Glutamatergic neuron (in vitro differentiated cells): ENCODE data around the gene BCL7C. TPM values are rescaled to one million over a fixed set of nuclear protein-coding genes. Genes with fewer than 3 reads are reported as not detected.

Experiments used
- DNase-seq: peaks from one replicate; pipeline ENCODE4 v3.0.0; 2022
- H3K27ac Mint-ChIP-seq: one replicate; pipeline ENCODE4 v1.8.0; 2020; ENCODE audit warnings: mild to moderate bottlenecking, mixed read lengths, inconsistent platforms; ENCODE audit not compliant: unreplicated experiment
- H3K27me3 Mint-ChIP-seq: one replicate; pipeline ENCODE4 v1.8.0; 2020; ENCODE audit warnings: mild to moderate bottlenecking, moderate library complexity, mixed read lengths, inconsistent platforms; ENCODE audit not compliant: unreplicated experiment
- H3K36me3 Mint-ChIP-seq: one replicate; pipeline ENCODE4 v1.8.0; 2020; ENCODE audit warnings: mild to moderate bottlenecking, mixed read lengths, inconsistent platforms; ENCODE audit not compliant: unreplicated experiment
- H3K4me1 Mint-ChIP-seq: one replicate; pipeline ENCODE4 v1.8.0; 2020; ENCODE audit warnings: mild to moderate bottlenecking, low read depth, mixed read lengths, inconsistent platforms; ENCODE audit not compliant: unreplicated experiment
- H3K4me3 Mint-ChIP-seq: one replicate; pipeline ENCODE4 v1.8.0; 2020; ENCODE audit warnings: mild to moderate bottlenecking, mixed read lengths, inconsistent platforms; ENCODE audit not compliant: unreplicated experiment
- H3K9me3 Mint-ChIP-seq: one replicate; pipeline ENCODE4 v1.8.0; 2020; ENCODE audit warnings: mild to moderate bottlenecking, moderate library complexity, mixed read lengths, inconsistent platforms; ENCODE audit not compliant: unreplicated experiment
- CTCF ChIP-seq: fragments of 200-600 bp; sonication (generic); IDR thresholded peaks from one replicate; pipeline ENCODE4 v1.5.0; 2021; ENCODE audit not compliant: partially characterized antibody, unreplicated experiment
- total RNA-seq: library from RNA; stranded (reverse); fragmentation: NEBNext Ultra II Directional; extraction: Animal tissue kit (Norgen Biotek cat#: 25700); gene quantifications from one replicate; pipeline ENCODE4 v1.2.1, GENCODE V29; 2021; ENCODE audit not compliant: unreplicated experiment

BCL7C gene
- total RNA-seq, 1 donor from 2014 or later: 24.0 TPM

- H3K9me3 Mint-ChIP-seq: peaks cover 4% of the 10 kb centered on the region
- H3K4me3 Mint-ChIP-seq: no peak overlapping the region
- TF ChIP-seq CTCF: peak; percentile 66
- H3K4me1 Mint-ChIP-seq: no peaks in the 10 kb centered on the region
- peaks cover 5% of the 10 kb centered on the region for H3K27me3 Mint-ChIP-seq
- H3K36me3 Mint-ChIP-seq: peaks cover 5% of the 10 kb centered on the region
- peak; percentile 62 for DNase-seq
- H3K27ac Mint-ChIP-seq: no peak overlapping the region
These were observed 49.0 kb downstream of the BCL7C start for GRCh38 chr16:30844671-30845449.

GRCh38 chr16:30844346-30844670, 49.6 kb downstream of the BCL7C start:
- Mint-ChIP-seq H3K36me3 (peaks cover 5% of the 10 kb centered on the region), H3K27me3 (peaks cover 5% of the 10 kb centered on the region), H3K4me1 (no peaks in the 10 kb centered on the region), H3K27ac (no peak overlapping the region), H3K4me3 (no peak overlapping the region), H3K9me3 (peaks cover 4% of the 10 kb centered on the region)
- TF ChIP-seq CTCF: no peak
- DNase-seq: no peak

- no peak for DNase-seq
- no peaks in the 10 kb centered on the region for H3K4me1 Mint-ChIP-seq
- no peak overlapping the region for H3K4me3 Mint-ChIP-seq
- peaks cover 5% of the 10 kb centered on the region for H3K36me3 Mint-ChIP-seq
- no peak overlapping the region for H3K27ac Mint-ChIP-seq
- H3K9me3 Mint-ChIP-seq: peaks cover 4% of the 10 kb centered on the region
- H3K27me3 Mint-ChIP-seq: peaks cover 6% of the 10 kb centered on the region
- TF ChIP-seq CTCF: no peak
These were observed 50.4 kb downstream of the BCL7C start for GRCh38 chr16:30843501-30843900.

- H3K4me1 Mint-ChIP-seq: no peaks in the 10 kb centered on the region
- H3K27ac Mint-ChIP-seq: no peak overlapping the region
- no peak overlapping the region for H3K4me3 Mint-ChIP-seq
These were observed 50.9 kb downstream of the BCL7C start for GRCh38 chr16:30842971-30843370.

More at GRCh38 chr16:30842971-30843370, 50.9 kb downstream of the BCL7C start:
- no peak for DNase-seq
- no peak for TF ChIP-seq CTCF
- Mint-ChIP-seq H3K36me3 (peaks cover 5% of the 10 kb centered on the region), H3K9me3 (peaks cover 6% of the 10 kb centered on the region), H3K27me3 (peaks cover 7% of the 10 kb centered on the region)
